GM23338 (cell line): ENCODE measurements around the gene MAP3K4. TPM values are rescaled to one million over a fixed set of nuclear protein-coding genes. Genes with fewer than 3 reads are reported as not detected.
A peak's percentile ranks its signal among the peaks of the same experiment; 100 is the strongest.

Source experiments
- ATAC-seq: fragments of 200-7000 bp; cut with Tn5 transposase; 3 replicates; pipeline ENCODE4 v1.9.1; 2020
- DNase-seq: peaks from one replicate; pipeline ENCODE4 v3.0.0-alpha.2; 2015; ENCODE audit warnings: low spot score
- H2AFZ ChIP-seq: fragments of 200-600 bp; sonication (generic); 2 replicates; pipeline ENCODE4 v1.8.0; 2016; ENCODE audit warnings: antibody characterized with exemption, mild to moderate bottlenecking, moderate library complexity
- H3F3A ChIP-seq: fragments of 200-600 bp; sonication (generic); replicated peaks from 2 replicates; pipeline ENCODE4 v1.8.0; 2017; ENCODE audit warnings: antibody characterized with exemption, mixed run types, low read depth
- H3K27ac ChIP-seq: fragments of 200-600 bp; sonication (generic); 2 replicates; pipeline ENCODE4 v1.6.1; 2016; ENCODE audit warnings: low read depth
- H3K27me3 ChIP-seq: fragments of 200-600 bp; sonication (generic); 2 replicates; pipeline ENCODE4 v1.8.0; 2016; ENCODE audit warnings: mild to moderate bottlenecking, mixed run types, moderate library complexity; ENCODE audit not compliant: insufficient read depth
- H3K36me3 ChIP-seq: fragments of 200-600 bp; sonication (generic); 2 replicates; pipeline ENCODE4 v1.8.0; 2016; ENCODE audit warnings: mild to moderate bottlenecking; ENCODE audit not compliant: insufficient read depth
- H3K4me1 ChIP-seq: fragments of 200-600 bp; sonication (generic); 2 replicates; pipeline ENCODE4 v1.8.0; 2016; ENCODE audit warnings: mild to moderate bottlenecking, moderate library complexity; ENCODE audit not compliant: insufficient read depth
- H3K4me2 ChIP-seq: fragments of 200-600 bp; sonication (generic); 2 replicates; pipeline ENCODE4 v1.7.1; 2017; ENCODE audit warnings: mixed run types
- H3K4me3 ChIP-seq: fragments of 200-600 bp; sonication (generic); 2 replicates; pipeline ENCODE4 v1.6.1; 2016; ENCODE audit warnings: mixed run types
- H3K79me2 ChIP-seq: fragments of 200-600 bp; sonication (generic); replicated peaks from 2 replicates; pipeline ENCODE4 v1.8.0; 2017; ENCODE audit warnings: mild to moderate bottlenecking; ENCODE audit not compliant: insufficient read depth
- H3K9me2 ChIP-seq: fragments of 200-600 bp; sonication (generic); 2 replicates; pipeline ENCODE4 v1.8.0; 2017; ENCODE audit not compliant: insufficient read depth
- H4K20me1 ChIP-seq: fragments of 200-600 bp; sonication (generic); replicated peaks from 2 replicates; pipeline ENCODE4 v1.8.0; 2017; ENCODE audit warnings: mild to moderate bottlenecking; ENCODE audit not compliant: insufficient read depth
- H3K27ac Mint-ChIP-seq: 2 replicates; pipeline ENCODE4 v1.8.0; 2020; ENCODE audit warnings: inconsistent platforms, mild to moderate bottlenecking, moderate library complexity, mixed read lengths
- H3K27me3 Mint-ChIP-seq: 3 replicates; pipeline ENCODE4 v1.8.0; 2022; ENCODE audit warnings: low read depth, mild to moderate bottlenecking, moderate library complexity, mixed read lengths, inconsistent platforms; ENCODE audit not compliant: insufficient read depth, poor library complexity
- H3K36me3 Mint-ChIP-seq: 3 replicates; pipeline ENCODE4 v1.8.0; 2021; ENCODE audit warnings: low read depth, mild to moderate bottlenecking, inconsistent platforms, moderate library complexity, mixed read lengths
- H3K4me1 Mint-ChIP-seq: 3 replicates; pipeline ENCODE4 v1.8.0; 2020; ENCODE audit warnings: mild to moderate bottlenecking, inconsistent platforms, mixed read lengths
- H3K4me3 Mint-ChIP-seq: 3 replicates; pipeline ENCODE4 v1.8.0; 2021; ENCODE audit warnings: moderate library complexity, mild to moderate bottlenecking, inconsistent platforms, mixed read lengths
- H3K9me3 Mint-ChIP-seq: 3 replicates; pipeline ENCODE4 v1.8.0; 2020; ENCODE audit warnings: moderate library complexity, mild to moderate bottlenecking, inconsistent platforms, mixed read lengths
- EZH2 ChIP-seq: fragments of 200-600 bp; sonication (generic); IDR thresholded peaks from one replicate; pipeline ENCODE4 v1.8.0; 2017; ENCODE audit warnings: antibody characterized with exemption, mild to moderate bottlenecking, low read depth; ENCODE audit not compliant: unreplicated experiment
- JUNB ChIP-seq: IDR thresholded peaks from one replicate; pipeline ENCODE4 v1.6.1; 2016; ENCODE audit warnings: antibody characterized with exemption; ENCODE audit not compliant: unreplicated experiment
- POLR2AphosphoS5 ChIP-seq: IDR thresholded peaks from 2 replicates; pipeline ENCODE4 v1.6.1; 2016; ENCODE audit warnings: antibody characterized with exemption, low read depth
- ZNF114 ChIP-seq: fragments of 250-450 bp; sonication (Bioruptor Pico); IDR thresholded peaks from 2 replicates; pipeline ENCODE4 v1.5.0; 2020; ENCODE audit warnings: mild to moderate bottlenecking, moderate library complexity
- ZNF331 ChIP-seq: fragments of 250-450 bp; sonication (Bioruptor Pico); IDR thresholded peaks from 2 replicates; pipeline ENCODE4 v1.5.0; 2020; ENCODE audit warnings: low read depth, mild to moderate bottlenecking, moderate library complexity
- polyA plus RNA-seq: library from polyadenylated mRNA; unstranded; fragments of >200 nt; fragmentation: Nextera tagmentation; extraction: Ambion mirVana; gene quantifications from 2 replicates; pipeline ENCODE4 v1.2.1, GENCODE V29; 2016
- total RNA-seq: library from RNA; depleted of rRNA; stranded (reverse); fragments of >200 nt; shearing (Covaris generic); gene quantifications from 2 replicates; pipeline ENCODE4 v1.2.3, GENCODE V29; 2014
- TF ChIP-seq, protein P1 (sequence below), 2 experiments: fragments of 200-600 bp in 1 of 2; sonication (generic) in 1 of 2; conservative IDR thresholded peaks; 2 replicates each; pipeline versions ENCODE4 v1.5.1 to v1.6.1; 2016 to 2017; ENCODE audit warnings: antibody characterized with exemption in 2 of 2, low read depth in 2 of 2, mild to moderate bottlenecking in 2 of 2, moderate library complexity in 1 of 2
- TF ChIP-seq, protein P2 (sequence below): IDR thresholded peaks from 2 replicates; pipeline ENCODE4 v1.6.1; 2016; ENCODE audit warnings: antibody characterized with exemption

Gene MAP3K4
- total and polyA plus RNA-seq, 2 experiments from 2014 or later, result 44.4 to 48.8 TPM

DNA sequence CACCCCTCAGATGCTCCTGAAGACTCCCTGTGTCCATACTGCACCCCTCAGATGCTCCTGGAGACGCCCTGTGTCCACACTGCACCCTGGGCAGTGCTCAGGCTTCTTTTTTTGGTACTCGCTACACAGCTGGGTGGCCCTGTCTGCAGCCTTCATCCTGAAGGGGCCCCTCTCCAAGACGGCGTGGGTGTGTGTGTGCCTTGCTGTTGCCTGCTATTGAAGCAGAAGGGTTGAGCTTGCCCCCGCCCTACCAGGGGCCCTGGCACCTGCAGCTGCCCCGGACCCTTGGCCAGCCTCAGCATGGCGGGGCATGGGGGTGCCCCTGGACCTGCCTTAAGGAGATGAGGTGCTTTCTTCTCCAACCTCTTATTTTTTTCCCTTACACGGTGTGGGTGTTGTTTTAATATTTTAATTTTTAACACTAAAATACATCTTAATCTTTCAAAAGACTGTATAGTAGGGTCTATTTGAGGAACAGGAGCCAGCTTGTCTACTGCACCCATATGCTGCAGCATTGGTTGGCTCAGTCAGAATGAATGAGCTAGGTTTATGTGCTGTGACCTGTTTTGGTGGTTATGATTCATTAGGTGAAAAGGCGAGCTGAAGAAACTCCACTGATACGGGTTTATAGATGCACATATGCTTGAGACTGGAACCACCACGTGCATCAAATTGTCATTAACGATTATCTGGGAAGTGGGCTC is 146.4 kb downstream of the MAP3K4 start (continued):
- TF ChIP-seq ZNF114 (CRISPR knock-in tag), result no peak
- no peak for TF ChIP-seq ZNF331 (CRISPR knock-in tag)
- TF ChIP-seq POLR2AphosphoS5, result no peak
- TF ChIP-seq, protein P1, sequence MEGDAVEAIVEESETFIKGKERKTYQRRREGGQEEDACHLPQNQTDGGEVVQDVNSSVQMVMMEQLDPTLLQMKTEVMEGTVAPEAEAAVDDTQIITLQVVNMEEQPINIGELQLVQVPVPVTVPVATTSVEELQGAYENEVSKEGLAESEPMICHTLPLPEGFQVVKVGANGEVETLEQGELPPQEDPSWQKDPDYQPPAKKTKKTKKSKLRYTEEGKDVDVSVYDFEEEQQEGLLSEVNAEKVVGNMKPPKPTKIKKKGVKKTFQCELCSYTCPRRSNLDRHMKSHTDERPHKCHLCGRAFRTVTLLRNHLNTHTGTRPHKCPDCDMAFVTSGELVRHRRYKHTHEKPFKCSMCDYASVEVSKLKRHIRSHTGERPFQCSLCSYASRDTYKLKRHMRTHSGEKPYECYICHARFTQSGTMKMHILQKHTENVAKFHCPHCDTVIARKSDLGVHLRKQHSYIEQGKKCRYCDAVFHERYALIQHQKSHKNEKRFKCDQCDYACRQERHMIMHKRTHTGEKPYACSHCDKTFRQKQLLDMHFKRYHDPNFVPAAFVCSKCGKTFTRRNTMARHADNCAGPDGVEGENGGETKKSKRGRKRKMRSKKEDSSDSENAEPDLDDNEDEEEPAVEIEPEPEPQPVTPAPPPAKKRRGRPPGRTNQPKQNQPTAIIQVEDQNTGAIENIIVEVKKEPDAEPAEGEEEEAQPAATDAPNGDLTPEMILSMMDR (conservative IDR thresholded peaks at IDR 0.05; ENCODE audit: low read depth in 2 of 2), result no peak
- TF ChIP-seq EZH2, result no peak
- TF ChIP-seq JUNB, result no peak

DNA sequence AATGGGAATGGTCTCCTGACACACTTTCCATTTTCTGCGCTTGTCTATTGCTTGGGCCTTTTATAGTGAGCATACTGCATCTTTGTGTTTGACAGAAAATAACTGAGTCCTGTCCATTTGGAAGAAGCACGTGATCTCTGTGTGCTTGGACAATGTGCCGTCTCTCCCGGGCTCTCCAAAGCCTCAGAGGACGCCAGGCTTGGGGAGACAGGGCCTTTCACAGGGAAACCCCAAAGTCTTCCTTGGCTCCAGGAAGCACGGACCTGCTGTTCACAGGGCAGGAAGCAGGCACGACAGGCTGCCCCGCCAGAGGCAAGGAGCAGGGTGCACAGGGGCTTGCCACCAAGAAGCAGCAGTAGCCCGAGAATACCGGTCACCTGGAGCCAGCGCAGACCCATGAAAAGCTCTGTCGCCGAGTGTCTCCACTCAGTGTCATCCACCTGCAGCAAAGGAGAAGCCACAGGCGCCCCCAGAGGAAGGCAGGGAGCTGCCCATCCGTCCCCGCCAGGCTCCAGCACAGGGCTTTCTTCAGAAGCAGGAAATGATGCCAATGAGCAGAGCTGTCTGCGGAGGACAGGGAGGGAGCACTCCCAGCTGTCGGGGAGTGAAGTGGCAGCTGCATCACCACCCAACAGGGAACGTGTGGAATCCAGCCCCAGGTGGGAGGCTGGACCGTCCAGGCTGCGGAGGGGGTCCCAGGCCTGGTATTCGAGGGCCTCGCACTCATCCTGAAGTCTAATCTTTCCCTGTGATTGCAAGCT is 147.2 kb downstream of the MAP3K4 start:
- Histone ChIP-seq H3K4me1 (no peaks in the 10 kb centered on the region), H3K79me2 (no peaks in the 10 kb centered on the region), H3K4me3 (no peak overlapping the region), H3K9me2 (no peaks in the 10 kb centered on the region), H3F3A (no peaks in the 10 kb centered on the region), H3K27me3 (no peaks in the 10 kb centered on the region), H4K20me1 (no peaks in the 10 kb centered on the region), H3K4me2 (no peak overlapping the region), H3K27ac (no peak overlapping the region), H3K36me3 (no peaks in the 10 kb centered on the region), H2AFZ (no peak overlapping the region)
- Mint-ChIP-seq H3K36me3 (peaks cover 55% of the 10 kb centered on the region), H3K27me3 (peaks cover 11% of the 10 kb centered on the region), H3K9me3 (no peaks in the 10 kb centered on the region), H3K27ac (no peak overlapping the region), H3K4me3 (no peak overlapping the region), H3K4me1 (peaks cover 10% of the 10 kb centered on the region)
- ATAC-seq (no peak; the same call in 2 of the 3 replicates), DNase-seq (peak; percentile 37)
- TF ChIP-seq, protein P1 (conservative IDR thresholded peaks at IDR 0.05; ENCODE audit: low read depth in 2 of 2), result 0 out of 4 replicates have a peak, but pooled peaks of 1 of the 2 experiments have one; percentile 10
- TF ChIP-seq, protein P2, sequence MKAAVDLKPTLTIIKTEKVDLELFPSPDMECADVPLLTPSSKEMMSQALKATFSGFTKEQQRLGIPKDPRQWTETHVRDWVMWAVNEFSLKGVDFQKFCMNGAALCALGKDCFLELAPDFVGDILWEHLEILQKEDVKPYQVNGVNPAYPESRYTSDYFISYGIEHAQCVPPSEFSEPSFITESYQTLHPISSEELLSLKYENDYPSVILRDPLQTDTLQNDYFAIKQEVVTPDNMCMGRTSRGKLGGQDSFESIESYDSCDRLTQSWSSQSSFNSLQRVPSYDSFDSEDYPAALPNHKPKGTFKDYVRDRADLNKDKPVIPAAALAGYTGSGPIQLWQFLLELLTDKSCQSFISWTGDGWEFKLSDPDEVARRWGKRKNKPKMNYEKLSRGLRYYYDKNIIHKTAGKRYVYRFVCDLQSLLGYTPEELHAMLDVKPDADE, result no peak
